GM23248 (cell line): ENCODE results near the gene PHPT1.

Experiments used
- EZH2 ChIP-seq: fragments of 200-600 bp; sonication (generic); IDR thresholded peaks from 2 replicates; pipeline ENCODE4 v1.6.1; 2018; ENCODE audit warnings: antibody characterized with exemption, mild to moderate bottlenecking; ENCODE audit not compliant: insufficient read depth, poor library complexity, severe bottlenecking
- EZH2phosphoT487 ChIP-seq: fragments of 200-600 bp; sonication (generic); IDR thresholded peaks from 2 replicates; pipeline ENCODE4 v1.6.1; 2018; ENCODE audit warnings: antibody characterized with exemption, moderate library complexity, mild to moderate bottlenecking, low read depth; ENCODE audit not compliant: insufficient read depth

GRCh38 chr9:136856079-136856476 lies 6.9 kb downstream of the PHPT1 start:
- TF ChIP-seq EZH2 (no peak), EZH2phosphoT487 (no peak)
